H1 (cell line): ENCODE data around the gene HMOX2. TPM values are rescaled to one million over a fixed set of nuclear protein-coding genes. Genes with fewer than 3 reads are reported as not detected.

Experiments used
- CTCF ChIA-PET: fragments of 300-600 bp; sonication (Branson Sonifier 250); formaldehyde crosslinking; loops from one replicate; lab custom pipeline; 2021; ENCODE audit not compliant: partially characterized antibody; lab: Charles Lee
- POLR2A ChIA-PET: fragments of 300-600 bp; sonication (Branson Sonifier 250); formaldehyde crosslinking; loops from one replicate; lab custom pipeline; 2021; ENCODE audit warnings: inconsistent platforms; ENCODE audit not compliant: partially characterized antibody; lab: Charles Lee
- DNase-seq, 2 experiments: peaks; one replicate each; pipeline versions ENCODE4 v3.0.0 to v3.0.0-alpha.2; 2010 to 2022; ENCODE audit warnings: low spot score in 2 of 2, low read depth in 1 of 2, mixed read lengths in 1 of 2
- FAIRE-seq: peaks from 2 replicates; lab custom pipeline; 2011; peaks lifted over from hg19 to GRCh38; lab: Jason Lieb, UNC
- H2AFZ ChIP-seq: 2 replicates; pipeline ENCODE4 v1.8.1; 2012; ENCODE audit warnings: low read length, inconsistent platforms
- H2AK5ac ChIP-seq: 2 replicates; pipeline ENCODE4 v1.6.1; 2013; ENCODE audit warnings: low read depth, low read length
- H2BK120ac ChIP-seq: replicated peaks from 2 replicates; pipeline ENCODE3; 2013; ENCODE audit warnings: low read depth, low read length, inconsistent platforms
- H2BK12ac ChIP-seq: 2 replicates; pipeline ENCODE4 v1.6.1; 2013; ENCODE audit warnings: low read depth, low read length
- H2BK15ac ChIP-seq: 2 replicates; pipeline ENCODE4 v1.6.1; 2013; ENCODE audit warnings: low read length
- H2BK20ac ChIP-seq: 2 replicates; pipeline ENCODE4 v1.6.1; 2013; ENCODE audit warnings: low read length
- H2BK5ac ChIP-seq: 2 replicates; pipeline ENCODE4 v1.6.1; 2013; ENCODE audit warnings: low read depth, low read length
- H3K14ac ChIP-seq: 2 replicates; pipeline ENCODE4 v1.6.1; 2013; ENCODE audit warnings: inconsistent platforms; ENCODE audit not compliant: insufficient read length
- H3K18ac ChIP-seq: 2 replicates; pipeline ENCODE4 v1.6.1; 2013; ENCODE audit warnings: low read length; ENCODE audit errors: extremely low read depth
- H3K23ac ChIP-seq: 2 replicates; pipeline ENCODE4 v1.6.1; 2013; ENCODE audit warnings: inconsistent platforms; ENCODE audit not compliant: insufficient read length
- H3K23me2 ChIP-seq: 2 replicates; pipeline ENCODE4 v1.6.1; 2013; ENCODE audit warnings: low read depth, low read length
- H3K27ac ChIP-seq: 2 replicates; pipeline ENCODE4 v1.6.1; 2011; ENCODE audit warnings: low read depth, low read length, inconsistent platforms
- H3K27me3 ChIP-seq, 4 experiments: replicated peaks in 1 of 4; 1 replicate in 1 of 4; 2 replicates in 3 of 4; pipeline versions ENCODE4 v1.6.1 to v1.8.1; 2011 to 2013; ENCODE audit warnings: low read length in 3 of 4, mild to moderate bottlenecking in 3 of 4, inconsistent platforms in 2 of 4, mixed read lengths in 2 of 4, moderate library complexity in 1 of 4; ENCODE audit not compliant: control insufficient read depth in 3 of 4, insufficient read depth in 3 of 4; ENCODE audit errors: extremely low read depth in 1 of 4
- H3K36me3 ChIP-seq, 4 experiments: 2 replicates each; pipeline versions ENCODE4 v1.6.1 to v1.8.1; 2011 to 2013; ENCODE audit warnings: mild to moderate bottlenecking in 4 of 4, low read length in 3 of 4, moderate library complexity in 2 of 4, control low read depth in 1 of 4, inconsistent platforms in 1 of 4; ENCODE audit not compliant: insufficient read depth in 4 of 4, control insufficient read depth in 2 of 4
- H3K4ac ChIP-seq: replicated peaks from 2 replicates; pipeline ENCODE3; 2013; ENCODE audit warnings: low read length, low read depth, mixed read lengths, inconsistent platforms; ENCODE audit not compliant: insufficient read length
- H3K4me1 ChIP-seq, 4 experiments: replicated peaks in 1 of 4; 1 replicate in 1 of 4; 2 replicates in 3 of 4; pipeline versions ENCODE4 v1.6.1 to v1.8.1; 2011 to 2013; ENCODE audit warnings: low read length in 3 of 4, inconsistent platforms in 2 of 4, mixed read lengths in 1 of 4; ENCODE audit not compliant: insufficient read depth in 4 of 4, control insufficient read depth in 3 of 4
- H3K4me2 ChIP-seq, 2 experiments: 2 replicates each; pipeline versions ENCODE4 v1.6.1 to v1.8.1; 2011 to 2013; ENCODE audit warnings: low read depth in 2 of 2, low read length in 2 of 2, control low read depth in 1 of 2, inconsistent platforms in 1 of 2, mild to moderate bottlenecking in 1 of 2; ENCODE audit not compliant: insufficient read depth in 1 of 2
- H3K4me3 ChIP-seq, 4 experiments: fragments of 200-600, 300-600 bp in 1 of 4; sonication (generic), shearing (Covaris generic), sonication (Bioruptor Twin) in 1 of 4; 2 replicates each; pipeline versions ENCODE4 v1.5.1 to v1.8.1; 2011 to 2016; ENCODE audit warnings: low read length in 4 of 4, low read depth in 3 of 4, control low read depth in 2 of 4, inconsistent platforms in 2 of 4, mild to moderate bottlenecking in 2 of 4, mixed read lengths in 1 of 4, moderate library complexity in 1 of 4; ENCODE audit not compliant: insufficient read depth in 2 of 4; ENCODE audit errors: extremely low read depth in 1 of 4
- H3K56ac ChIP-seq: replicated peaks from 2 replicates; pipeline ENCODE3; 2013; ENCODE audit warnings: low read depth, mild to moderate bottlenecking, mixed read lengths, low read length, inconsistent platforms; ENCODE audit not compliant: insufficient read length
- H3K79me1 ChIP-seq: 2 replicates; pipeline ENCODE4 v1.6.1; 2013; ENCODE audit warnings: low read depth, low read length, control low read depth
- H3K79me2 ChIP-seq, 2 experiments: 2 replicates each; pipeline versions ENCODE4 v1.6.1 to v1.8.1; 2012 to 2013; ENCODE audit warnings: low read length in 2 of 2, mild to moderate bottlenecking in 2 of 2, inconsistent platforms in 1 of 2; ENCODE audit not compliant: insufficient read depth in 2 of 2, control insufficient read depth in 1 of 2
- H3K9ac ChIP-seq, 4 experiments: replicated peaks in 1 of 4; 1 replicate in 1 of 4; 2 replicates in 3 of 4; pipeline versions ENCODE4 v1.6.1 to v1.8.1; 2011 to 2013; ENCODE audit warnings: low read depth in 3 of 4, low read length in 3 of 4, control low read depth in 2 of 4, mild to moderate bottlenecking in 2 of 4, moderate library complexity in 2 of 4, inconsistent platforms in 1 of 4; ENCODE audit errors: extremely low read depth in 1 of 4
- H3K9me3 ChIP-seq, 2 experiments: 2 replicates each; pipeline versions ENCODE4 v1.6.1 to v1.8.1; 2012 to 2013; ENCODE audit warnings: mild to moderate bottlenecking in 2 of 2, moderate library complexity in 2 of 2, control low read depth in 1 of 2, inconsistent platforms in 1 of 2, low read depth in 1 of 2, low read length in 1 of 2, mixed read lengths in 1 of 2; ENCODE audit not compliant: insufficient read depth in 2 of 2
- H4K20me1 ChIP-seq, 2 experiments: replicated peaks in 1 of 2; 2 replicates each; pipeline versions ENCODE3 to v1.8.1; 2011 to 2013; ENCODE audit warnings: inconsistent platforms in 2 of 2, low read length in 2 of 2, mild to moderate bottlenecking in 1 of 2; ENCODE audit not compliant: insufficient read depth in 2 of 2, control insufficient read depth in 1 of 2
- H4K5ac ChIP-seq: 2 replicates; pipeline ENCODE4 v1.6.1; 2013; ENCODE audit warnings: low read length, low read depth, mixed read lengths, inconsistent platforms; ENCODE audit not compliant: insufficient read length
- H4K8ac ChIP-seq: 2 replicates; pipeline ENCODE4 v1.8.0; 2013; ENCODE audit warnings: mild to moderate bottlenecking, moderate library complexity, low read length, inconsistent platforms; ENCODE audit not compliant: insufficient read depth; ENCODE audit errors: extremely low read depth
- H4K91ac ChIP-seq: replicated peaks from 2 replicates; pipeline ENCODE3; 2013; ENCODE audit warnings: low read length, mixed read lengths, inconsistent platforms; ENCODE audit not compliant: insufficient read length
- CHD2 ChIP-seq: IDR thresholded peaks from 2 replicates; pipeline ENCODE4 v1.6.1; 2012; ENCODE audit warnings: low read length, improper control_type of control experiment
- JUN ChIP-seq: IDR thresholded peaks from 2 replicates; pipeline ENCODE4 v1.6.1; 2011; ENCODE audit warnings: low read depth, mild to moderate bottlenecking, improper control_type of control experiment, low read length
- NANOG ChIP-seq: IDR thresholded peaks from 2 replicates; pipeline ENCODE4 v1.6.1; 2011; ENCODE audit warnings: low read length, low read depth, mild to moderate bottlenecking, inconsistent platforms; ENCODE audit not compliant: insufficient read depth, poor library complexity, severe bottlenecking
- SIN3A ChIP-seq, 2 experiments: IDR thresholded peaks in 1 of 2; conservative IDR thresholded peaks in 1 of 2; 2 replicates each; pipeline ENCODE4 v1.6.1; 2011 to 2012; ENCODE audit warnings: low read length in 2 of 2, improper control_type of control experiment in 1 of 2, low read depth in 1 of 2, mild to moderate bottlenecking in 1 of 2
- TAF1 ChIP-seq: IDR thresholded peaks from 2 replicates; pipeline ENCODE4 v1.6.1; 2011; ENCODE audit warnings: mild to moderate bottlenecking, low read depth, low read length
- WGBS, 2 experiments: shearing (Covaris generic) in 1 of 2; methylation state at CpG; one replicate each; pipeline versions ENCODE4 v1.1.6 to v1.1.7; 2013 to 2015; ENCODE audit warnings: low lambda C conversion rate in 2 of 2, mixed read lengths in 2 of 2, inconsistent platforms in 1 of 2, low coverage in 1 of 2, missing lambda C conversion rate in 1 of 2; ENCODE audit not compliant: insufficient replicate concordance in 2 of 2, insufficient coverage in 1 of 2, insufficient read length in 1 of 2; ENCODE audit errors: extremely low coverage in 1 of 2, missing lambda C conversion rate in 1 of 2; 5-methylcytosine and 5-hydroxymethylcytosine counted together
- polyA plus RNA-seq, 7 experiments: library from polyadenylated mRNA; depleted of rRNA in 3 of 7; stranded (reverse) in 5 of 7; unstranded in 2 of 7; fragments of >200 nt in 5 of 7; fragments of 200-250 nt in 2 of 7; gene quantifications; 1 replicate in 5 of 7; 2 replicates in 1 of 7; 4 replicates in 1 of 7; pipeline versions ENCODE4 v1.2.1 to v1.2.3, GENCODE V29; 2011 to 2013; ENCODE audit warnings: missing spikeins in 2 of 7, mixed read lengths in 2 of 7
- total RNA-seq: library from RNA; stranded (reverse); fragmentation: NEBNext Ultra II Directional; extraction: Animal tissue kit (Norgen Biotek cat#: 25700); gene quantifications from 2 replicates; pipeline ENCODE4 v1.2.1, GENCODE V29; 2021

Gene HMOX2
- total and polyA plus RNA-seq, 2 of the 8 experiments (the other 6 are each of a cell fraction or from before 2014, with no cell fraction given), result 36.5 to 48.4 TPM

- no peak overlapping the region for H2BK15ac ChIP-seq
- no peak overlapping the region for H2BK120ac ChIP-seq
- H3K27me3 ChIP-seq, result no peaks in the 10 kb centered on the region
- no peak overlapping the region for H2BK20ac ChIP-seq
- H3K36me3 ChIP-seq, result peaks cover 2 to 11% (median 6%) of the 10 kb centered on the region in 4 experiments; a peak in 6 of 8 replicates
- no peak overlapping the region for H3K18ac ChIP-seq
- POLR2A ChIA-PET, result interaction anchor here (1.0 to 2.2 kb wide), 3 partner anchors 31 to 59 kb away, joined by 3 to 6 read pairs (median 3); no protein-coding TSS in a partner anchor
- H3K4ac ChIP-seq, result no peak overlapping the region
- H3K56ac ChIP-seq, result no peak overlapping the region
- H3K4me3 ChIP-seq, result no peak overlapping the region
- H3K27ac ChIP-seq, result no peak overlapping the region
- peaks cover 3 to 13% of the 10 kb centered on the region in 2 experiments for H4K20me1 ChIP-seq
- H2AK5ac ChIP-seq, result no peak overlapping the region
- CTCF ChIA-PET, result interaction anchor here (4.8 to 40.7 kb wide), 3 partner anchors 16 to 55 kb away, joined by 26 to 968 read pairs (median 968); partner anchors contain the start of genes C16orf96 and CDIP1
- DNase-seq, result no peak
- peaks cover 3 to 60% of the 10 kb centered on the region in 2 experiments; a peak in 2 of 4 replicates for H3K79me2 ChIP-seq
- no peak overlapping the region for H3K14ac ChIP-seq
- H3K4me2 ChIP-seq, result no peak overlapping the region
- H3K79me1 ChIP-seq, result peaks cover 26% of the 10 kb centered on the region
- H3K23ac ChIP-seq, result no peak overlapping the region
- no peak for TF ChIP-seq SIN3A (conservative IDR thresholded peaks at IDR 0.05 in 1 of 2, IDR thresholded peaks at IDR 0.05 in 1 of 2; ENCODE audit: low read depth in 1 of 2, low read length in 2 of 2)
- TF ChIP-seq CHD2, result no peak
- TF ChIP-seq JUN, result no peak
- TF ChIP-seq TAF1, result no peak
- no peak for TF ChIP-seq NANOG
- H2BK12ac ChIP-seq, result 0 out of 2 replicates have a peak overlapping the region, but pooled peaks have one; percentile 28
- 92% methylated on average over 8 of the region's 8 CpGs; no CpG with 5 or more reads in 1 of the 2 experiments for WGBS, 2 experiments
- H4K91ac ChIP-seq, result no peak overlapping the region
- H2AFZ ChIP-seq, result no peak overlapping the region
- H3K23me2 ChIP-seq, result no peaks in the 10 kb centered on the region; the same call in 1 of the 2 replicates
- H4K8ac ChIP-seq, result no peak overlapping the region
- no peak overlapping the region for H4K5ac ChIP-seq
- no peak overlapping the region for H3K9ac ChIP-seq
- no peak for FAIRE-seq
- no peak overlapping the region for H2BK5ac ChIP-seq
- no peaks in the 10 kb centered on the region for H3K9me3 ChIP-seq
- peaks cover 4 to 20% (median 10%) of the 10 kb centered on the region in 4 experiments for H3K4me1 ChIP-seq
These were observed 55.6 kb downstream of the HMOX2 start for GRCh38 chr16:4531811-4532210.
